Activated T-cell treated with anti-CD3 and anti-CD28 coated beads for 1 hour (primary cell): Measurements from ENCODE around the gene EZR.
A peak's percentile ranks its signal among the peaks of the same experiment; 100 is the strongest.

ENCODE experiments used
- DNase-seq: peaks from one replicate; pipeline ENCODE4 v3.0.0-alpha.2; 2020; ENCODE audit warnings: low read depth

Gene EZR

GRCh38 chr6:158819213-158819976 is at the start of gene EZR:
TSS of gene EZR (minus strand) at chr6:158819368. CDS start at chr6:158818093, 1,275 bp downstream.
- DNase-seq: peak; percentile 78

GRCh38 chr6:158868122-158868480 is 48.9 kb upstream of the EZR start:
- DNase-seq: no peak

GRCh38 chr6:158867381-158868121 is 48.4 kb upstream of the EZR start:
- DNase-seq: no peak

- no peak for DNase-seq
These were observed 46.6 kb upstream of the EZR start for GRCh38 chr6:158865769-158866168.

- no peak for DNase-seq
These were observed 44.5 kb upstream of the EZR start for GRCh38 chr6:158863646-158864045.

- DNase-seq: no peak
These were observed 42.7 kb upstream of the EZR start for GRCh38 chr6:158861686-158862381.

GRCh38 chr6:158860279-158860865 is 41.2 kb upstream of the EZR start:
- DNase-seq: no peak

- DNase-seq: no peak
These were observed 37.1 kb upstream of the EZR start for GRCh38 chr6:158856261-158856660.

- no peak for DNase-seq
These were observed 35.3 kb upstream of the EZR start for GRCh38 chr6:158854214-158855101.

- DNase-seq: no peak
These were observed 34.7 kb upstream of the EZR start for GRCh38 chr6:158853880-158854213.

- DNase-seq: peak; percentile 74
These were observed 34.1 kb upstream of the EZR start for GRCh38 chr6:158853072-158853879.

GRCh38 chr6:158852312-158853071 is 33.3 kb upstream of the EZR start:
- no peak for DNase-seq

GRCh38 chr6:158850807-158851115 is 31.6 kb upstream of the EZR start:
- DNase-seq: no peak

GRCh38 chr6:158849899-158850806 is 31.0 kb upstream of the EZR start:
- DNase-seq: peak; percentile 26

GRCh38 chr6:158848490-158848895 is 29.3 kb upstream of the EZR start:
- DNase-seq: no peak

- no peak for DNase-seq
These were observed 28.6 kb upstream of the EZR start for GRCh38 chr6:158847786-158848185.

GRCh38 chr6:158847012-158847529 is 27.9 kb upstream of the EZR start:
- DNase-seq: no peak

- DNase-seq: no peak
These were observed 24.8 kb upstream of the EZR start for GRCh38 chr6:158843751-158844683.
